Measurements from ENCODE around the gene RHO. TPM values are rescaled to one million over a fixed set of nuclear protein-coding genes. Genes with fewer than 3 reads are reported as not detected.

Gene RHO
- total RNA-seq, 1 experiment from 2014 or later = not detected

GRCh38 chr3:129549805-129550204 lies 21.4 kb downstream of the RHO start (continued):
- TF ChIP-seq ATF3 (CRISPR knock-in tag; conservative IDR thresholded peaks at IDR 0.05) (no peak), FOXP1 (CRISPR knock-in tag; IDR thresholded peaks at IDR 0.05; ENCODE audit: borderline replicate concordance) (no peak), JUN (CRISPR knock-in tag; IDR thresholded peaks at IDR 0.05) (no peak), USF1 (CRISPR knock-in tag; IDR thresholded peaks at IDR 0.05) (no peak), E2F4 (CRISPR knock-in tag; IDR thresholded peaks at IDR 0.05; ENCODE audit: borderline replicate concordance, low read depth) (no peak), CREB1 (CRISPR knock-in tag; IDR thresholded peaks at IDR 0.05) (no peak)

GRCh38 chr3:129552287-129553050 lies 24.0 kb downstream of the RHO start:
- Mint-ChIP-seq H3K36me3 (peaks cover 2% of the 10 kb centered on the region; the same call in 1 of the 2 replicates), H3K27me3 (ENCODE audit: low read depth) (no peaks in the 10 kb centered on the region), H3K4me3 (no peak overlapping the region), H3K27ac (no peak overlapping the region), H3K4me1 (peaks cover 28% of the 10 kb centered on the region), H3K9me3 (no peaks in the 10 kb centered on the region)
- ChIA-PET POLR2A (no interaction called here), CTCF (interaction anchor here (0.9 to 2.2 kb wide), 2 partner anchors 22 to 62 kb away, joined by 5 to 12 read pairs; no protein-coding TSS in a partner anchor)
- no peak for DNase-seq (ENCODE audit: low spot score)
- TF ChIP-seq TEAD1 (CRISPR knock-in tag; IDR thresholded peaks at IDR 0.05) = no peak
- no peak for TF ChIP-seq AR (CRISPR knock-in tag; IDR thresholded peaks at IDR 0.05)
- TF ChIP-seq ZNF317 (CRISPR knock-in tag; IDR thresholded peaks at IDR 0.05; ENCODE audit: borderline replicate concordance, low read depth) = no peak
- no peak for TF ChIP-seq ELF4 (CRISPR knock-in tag; IDR thresholded peaks at IDR 0.05; ENCODE audit: low read depth)
- TF ChIP-seq ZNF138 (CRISPR knock-in tag; conservative IDR thresholded peaks at IDR 0.05) = no peak
- TF ChIP-seq FOXJ3 (CRISPR knock-in tag; IDR thresholded peaks at IDR 0.05; ENCODE audit: borderline replicate concordance) = no peak
- no peak for TF ChIP-seq E2F5 (CRISPR knock-in tag; IDR thresholded peaks at IDR 0.05)
- no peak for TF ChIP-seq ZNF425 (CRISPR knock-in tag; conservative IDR thresholded peaks at IDR 0.05)
- no peak for ATAC-seq

All from WTC11 (cell line).